SW480 (cell line): ENCODE data around the gene KAZN.

Experiments
- DNase-seq: peaks from one replicate; pipeline ENCODE4 v3.0.0-alpha.2; 2016; ENCODE audit warnings: low spot score

Gene KAZN

DNA sequence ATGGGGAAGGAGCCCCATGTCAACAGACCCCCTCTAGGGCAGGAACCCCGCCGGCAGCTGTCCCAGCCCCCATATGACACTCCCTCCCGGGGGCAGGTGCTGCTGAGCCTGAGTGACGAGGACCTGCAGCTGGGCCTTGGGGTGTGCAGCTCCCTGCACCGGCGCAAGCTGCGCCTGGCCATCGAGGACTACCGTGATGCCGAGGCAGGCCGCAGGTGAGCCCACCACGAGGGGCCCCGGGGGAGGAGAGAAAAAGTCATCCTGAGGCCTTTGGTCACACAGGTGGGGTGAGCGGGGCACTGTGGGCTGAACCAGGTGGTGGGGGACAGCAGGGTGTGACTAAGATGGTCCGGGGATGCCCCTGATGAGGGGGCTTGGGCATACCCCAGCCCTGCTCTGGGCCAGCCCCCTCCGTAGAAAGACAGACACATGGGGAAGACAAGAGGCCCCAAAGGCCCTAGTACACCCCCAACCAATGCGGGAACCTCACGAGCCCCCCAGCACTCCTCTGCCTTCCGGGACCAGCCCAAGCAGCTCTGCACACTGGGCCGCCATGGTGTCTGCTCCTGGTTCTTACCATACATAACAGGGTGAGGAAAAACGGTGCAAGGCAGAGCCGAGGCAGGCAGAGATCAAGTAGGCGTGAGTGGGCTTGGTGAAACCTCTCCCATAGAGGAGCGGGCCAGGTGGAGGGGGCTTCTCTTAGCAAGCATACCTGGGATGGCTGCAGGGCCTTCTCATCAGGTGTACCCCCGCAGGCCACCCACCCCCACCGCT is 496.4 kb downstream of the KAZN start:
- no peak for DNase-seq

DNA sequence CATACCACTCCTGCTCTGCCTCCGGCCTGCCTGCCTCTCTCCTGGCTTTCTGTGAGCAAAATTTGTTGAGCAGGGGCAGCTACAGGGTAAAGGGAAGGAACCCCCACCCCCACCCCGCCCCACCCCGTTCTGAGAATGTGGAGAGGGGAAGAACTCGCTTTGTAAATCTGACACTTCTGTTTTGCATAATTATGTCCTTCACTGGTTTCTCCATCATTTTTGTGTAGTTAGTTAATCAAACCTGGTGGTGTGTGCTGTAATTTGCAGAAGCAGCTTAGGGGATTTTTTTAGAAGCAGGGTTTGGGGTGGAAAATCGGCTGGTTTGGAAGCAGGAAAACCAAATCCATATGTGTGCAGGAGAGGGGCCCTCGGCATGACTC is 497.0 kb downstream of the KAZN start:
- no peak for DNase-seq

DNA sequence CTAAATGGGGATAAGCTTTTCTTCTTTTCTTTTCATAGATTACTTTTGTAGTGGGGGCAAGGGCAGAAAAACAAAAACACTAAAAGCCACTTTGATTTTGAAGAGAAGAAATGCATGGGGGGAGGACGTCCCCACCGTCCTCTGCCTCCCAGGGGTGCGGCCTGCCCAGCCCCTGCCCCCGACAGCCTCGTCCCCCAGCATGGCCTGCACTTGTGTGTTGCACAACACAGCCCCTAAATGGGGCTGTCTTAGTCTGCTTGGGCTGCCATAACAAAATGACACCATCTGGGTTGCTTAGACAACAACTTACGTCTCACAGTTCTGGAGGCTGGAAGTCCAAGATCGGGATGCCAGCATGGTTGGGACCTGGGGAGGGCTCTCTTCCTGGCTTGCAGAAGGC is 497.8 kb downstream of the KAZN start:
- no peak for DNase-seq

DNA sequence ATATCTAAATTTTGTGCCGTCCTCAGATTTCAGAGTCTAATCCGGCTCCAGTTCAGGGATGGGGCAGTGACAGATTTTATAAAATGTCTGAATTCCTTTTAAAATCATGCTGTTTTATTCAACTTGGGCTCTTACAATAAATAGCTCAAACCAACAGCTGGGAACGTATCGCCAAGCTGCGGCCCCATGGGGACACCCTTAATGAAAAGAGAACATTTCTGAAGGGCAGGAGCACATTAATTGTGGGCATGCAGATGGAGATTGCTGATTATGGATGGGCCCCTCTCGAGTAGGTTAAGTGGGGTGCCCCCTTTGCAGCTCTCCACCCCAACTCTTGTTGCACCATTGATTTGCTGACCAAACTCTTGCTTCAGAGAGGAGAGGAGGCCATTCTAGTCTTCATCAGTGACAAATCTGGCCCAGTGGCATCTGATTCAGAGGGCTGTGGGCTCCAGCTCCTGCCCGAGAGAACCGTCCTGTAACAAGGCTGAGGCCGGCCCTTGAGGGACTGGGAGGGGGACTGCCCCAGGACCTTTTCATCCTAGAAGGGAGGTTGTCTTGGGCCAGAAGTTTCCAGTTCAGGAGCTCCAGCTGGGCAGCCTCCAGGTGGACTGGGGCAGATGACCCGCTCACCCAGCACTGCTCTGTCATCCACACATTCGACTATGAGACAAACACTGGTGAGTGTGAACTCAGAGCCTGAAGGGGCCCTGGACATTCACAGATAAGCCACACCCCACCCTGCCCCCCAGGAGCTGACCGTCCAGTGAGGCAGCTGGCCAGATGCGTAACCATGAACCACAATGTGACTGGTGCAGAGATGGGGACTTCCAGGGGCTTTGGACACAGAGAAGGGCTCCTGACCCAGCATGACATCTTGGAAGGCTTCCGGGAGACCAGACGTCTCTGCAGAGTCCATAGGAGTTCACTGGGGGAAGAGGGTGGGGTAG is 500.0 kb downstream of the KAZN start:
- no peak for DNase-seq

DNA sequence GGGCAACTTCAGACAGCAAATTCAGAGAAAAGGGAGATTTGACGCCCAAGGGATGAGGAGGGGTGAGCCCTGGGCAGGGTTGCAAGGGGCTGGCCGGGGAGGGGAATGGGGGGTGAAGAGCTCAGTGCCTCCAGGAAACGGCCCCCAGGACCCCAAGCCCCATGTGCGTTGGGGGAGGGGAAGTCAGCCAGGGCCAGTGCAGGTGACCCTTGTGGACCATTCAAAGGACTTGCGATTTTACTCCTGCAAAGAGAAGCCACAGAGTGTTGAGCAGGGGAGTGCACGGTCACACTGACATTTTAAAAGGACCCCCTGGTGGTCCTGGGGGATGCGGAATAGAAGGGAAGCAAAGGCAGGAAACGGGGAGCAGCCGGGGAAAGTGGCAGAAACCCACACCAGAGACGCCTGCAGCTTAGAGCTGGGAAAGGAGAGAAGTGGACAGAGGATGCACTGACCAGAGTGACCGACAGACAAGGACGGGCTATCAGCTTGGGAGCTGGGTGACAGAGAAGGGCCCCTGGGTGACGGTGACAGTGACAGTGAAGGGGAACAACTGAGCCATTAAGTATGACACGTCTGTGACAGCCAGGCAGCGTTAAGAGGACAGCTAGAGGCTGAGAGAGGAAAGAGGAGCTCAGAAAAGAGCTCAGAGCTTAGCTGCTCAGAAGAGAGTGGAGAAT is 501.1 kb downstream of the KAZN start:
- no peak for DNase-seq

DNA sequence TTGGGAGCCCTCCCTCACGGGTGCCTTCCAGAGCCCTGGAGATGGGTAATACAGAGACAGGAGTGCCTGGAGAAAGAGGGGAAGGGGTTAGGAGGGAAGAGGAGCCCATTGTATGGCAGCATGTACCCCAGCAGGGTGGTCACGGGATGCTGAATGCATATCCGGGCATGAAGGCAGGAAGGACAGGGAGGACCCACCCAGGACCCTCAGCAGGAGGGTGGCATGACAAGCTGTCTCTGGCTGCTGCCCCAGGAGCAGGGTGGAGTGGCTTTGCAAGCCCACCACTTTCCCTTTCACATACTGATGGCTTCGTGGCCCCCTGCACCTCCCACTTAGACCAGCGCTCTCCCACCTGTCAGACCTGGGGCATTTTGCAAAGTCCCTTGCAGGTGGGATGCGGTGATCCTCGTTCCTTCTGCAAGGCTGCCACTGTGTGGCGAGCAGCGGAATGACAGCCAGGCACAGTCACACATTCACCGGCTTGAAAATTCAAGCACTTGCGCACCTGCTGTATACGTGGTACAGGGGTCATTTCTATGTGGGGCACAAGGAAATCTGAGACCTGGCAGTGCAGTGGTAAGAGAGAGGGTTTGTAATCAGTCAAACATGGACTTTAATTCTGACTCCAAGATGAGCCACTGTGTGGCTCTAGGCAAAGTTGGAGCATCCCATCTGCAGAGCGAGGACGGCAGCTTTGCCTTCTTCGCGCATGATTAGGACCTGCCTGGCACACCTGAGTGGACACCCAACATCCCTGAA is 501.8 kb downstream of the KAZN start:
- DNase-seq: peak; percentile 60

DNA sequence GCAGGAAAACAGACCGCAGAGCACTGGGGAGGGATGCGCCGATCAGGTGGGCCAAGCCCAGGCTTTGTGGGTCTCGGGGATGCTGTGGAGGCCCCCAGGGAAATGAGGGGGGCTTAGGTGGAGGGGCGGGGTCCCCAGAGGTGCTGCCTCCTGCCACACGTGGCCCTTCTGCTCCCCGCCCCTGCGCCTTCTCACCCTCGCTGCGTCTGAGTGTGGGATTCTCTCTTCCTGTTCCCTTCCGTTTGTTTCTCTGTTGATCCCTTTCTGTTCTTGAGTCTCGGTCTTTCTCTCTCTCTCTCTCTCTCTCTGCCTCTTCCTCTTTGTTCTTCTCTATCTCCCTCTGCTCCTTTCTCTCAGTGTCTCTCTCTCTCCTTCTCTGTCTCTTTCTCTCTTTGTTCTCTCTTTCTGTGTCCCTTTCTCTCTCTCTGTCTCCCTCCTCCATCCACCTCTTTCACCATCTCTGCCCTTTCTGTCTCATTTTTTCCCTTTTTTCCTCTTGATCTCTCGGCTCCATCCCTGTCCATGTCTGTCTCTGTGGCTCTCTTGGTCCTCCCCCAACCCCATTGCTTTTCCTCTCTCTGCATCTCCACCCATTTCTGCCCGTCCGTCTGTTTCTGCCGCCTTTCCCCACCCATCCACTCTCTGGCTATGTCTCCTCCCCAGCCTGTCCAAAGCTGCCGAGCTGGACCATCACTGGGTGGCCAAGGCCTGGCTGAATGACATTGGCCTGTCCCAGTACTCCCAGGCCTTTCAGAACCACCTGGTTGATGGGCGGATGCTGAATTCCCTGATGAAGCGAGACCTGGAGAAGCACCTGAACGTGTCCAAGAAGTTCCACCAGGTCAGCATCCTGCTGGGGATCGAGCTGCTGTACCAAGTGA is 502.6 kb downstream of the KAZN start:
- no peak for DNase-seq

DNA sequence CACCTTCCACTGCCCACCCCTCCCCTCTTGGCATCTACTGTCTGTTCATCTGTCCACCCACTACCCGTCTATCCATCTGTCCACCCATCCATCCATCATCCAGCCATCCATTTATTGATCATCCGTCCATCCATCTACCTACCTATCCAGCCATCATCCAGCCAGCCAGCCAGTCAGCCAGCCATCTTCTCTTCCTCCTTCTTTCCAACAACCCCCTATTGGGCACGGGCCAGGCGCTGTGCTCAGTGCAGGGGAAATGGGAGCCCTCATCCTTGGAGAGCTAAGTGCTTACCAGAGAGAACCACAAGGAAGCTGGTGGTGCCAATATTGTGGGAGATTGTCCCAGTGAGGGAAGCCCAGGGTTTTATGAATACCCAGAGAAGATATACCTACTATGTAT is 503.3 kb downstream of the KAZN start:
- no peak for DNase-seq

DNA sequence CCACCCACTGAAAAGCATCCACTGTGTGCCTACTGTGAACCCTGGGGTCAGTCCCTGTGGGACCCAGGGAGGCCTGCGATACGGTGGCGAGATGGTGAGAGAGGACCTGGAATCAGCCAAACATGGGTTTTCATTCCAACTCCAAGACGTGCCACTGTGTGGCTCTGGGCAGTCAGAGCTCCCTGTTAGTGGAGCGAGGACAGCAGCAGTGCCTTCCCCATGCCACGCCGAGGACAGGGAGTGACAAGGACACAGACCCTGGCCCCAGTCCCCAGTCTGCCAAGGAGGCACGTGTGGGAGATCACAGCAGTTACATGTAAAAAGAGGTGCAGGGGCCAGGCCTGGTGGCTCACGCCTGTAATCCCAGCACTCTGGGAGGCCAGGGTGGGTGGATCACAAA is 504.2 kb downstream of the KAZN start:
- no peak for DNase-seq

DNA sequence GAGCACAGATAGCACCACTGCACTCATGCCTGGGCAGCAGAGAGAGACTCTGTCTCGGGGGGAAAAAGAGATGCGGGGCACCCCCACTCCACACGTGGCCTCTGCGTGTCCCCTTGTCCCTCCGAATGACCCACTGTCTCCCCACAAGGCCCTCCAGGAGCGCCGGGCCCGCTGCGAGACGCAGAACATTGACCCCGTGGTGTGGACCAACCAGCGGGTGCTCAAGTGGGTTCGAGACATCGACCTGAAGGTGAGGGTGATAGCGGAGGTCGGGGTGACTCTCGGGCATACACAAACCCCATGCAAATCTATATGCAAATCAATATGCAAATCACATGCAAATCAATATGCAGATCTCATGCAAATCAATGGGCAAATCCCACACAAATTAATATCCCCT is 504.7 kb downstream of the KAZN start:
- DNase-seq: no peak

DNA sequence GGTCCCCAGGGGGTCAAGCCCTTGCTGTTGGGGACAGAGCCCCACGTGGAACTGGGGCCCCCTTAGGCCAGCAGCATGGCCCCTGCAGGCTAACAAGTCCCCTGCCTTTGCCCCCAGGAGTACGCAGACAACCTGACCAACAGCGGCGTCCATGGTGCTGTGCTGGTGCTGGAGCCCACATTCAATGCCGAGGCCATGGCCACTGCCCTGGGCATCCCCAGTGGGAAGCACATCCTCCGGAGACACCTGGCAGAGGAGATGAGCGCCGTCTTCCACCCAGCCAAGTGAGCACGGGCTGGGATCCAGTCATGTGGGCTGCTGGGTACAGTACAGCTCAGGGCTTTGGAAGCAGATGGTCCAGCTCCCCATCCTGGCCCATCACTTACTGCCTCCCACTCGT is 505.4 kb downstream of the KAZN start:
- no peak for DNase-seq

DNA sequence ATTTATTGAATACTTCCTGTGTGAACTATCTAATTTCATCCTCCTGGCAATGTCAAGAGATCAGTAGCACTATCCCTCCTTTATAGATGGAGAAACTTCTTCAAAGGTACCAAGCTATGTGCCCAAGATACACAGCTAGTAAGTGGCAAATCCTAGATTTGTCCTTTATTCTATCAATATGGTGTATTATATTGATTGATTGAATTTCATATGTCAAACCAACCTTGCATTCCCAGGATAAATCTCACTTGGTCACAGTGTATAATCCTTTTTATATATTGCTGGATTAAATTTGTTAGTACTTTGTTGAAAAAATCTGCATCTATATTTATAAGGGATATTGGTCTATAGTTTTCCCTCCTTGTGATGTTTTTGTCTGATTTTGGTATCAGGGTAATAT is 506.3 kb downstream of the KAZN start:
- no peak for DNase-seq

DNA sequence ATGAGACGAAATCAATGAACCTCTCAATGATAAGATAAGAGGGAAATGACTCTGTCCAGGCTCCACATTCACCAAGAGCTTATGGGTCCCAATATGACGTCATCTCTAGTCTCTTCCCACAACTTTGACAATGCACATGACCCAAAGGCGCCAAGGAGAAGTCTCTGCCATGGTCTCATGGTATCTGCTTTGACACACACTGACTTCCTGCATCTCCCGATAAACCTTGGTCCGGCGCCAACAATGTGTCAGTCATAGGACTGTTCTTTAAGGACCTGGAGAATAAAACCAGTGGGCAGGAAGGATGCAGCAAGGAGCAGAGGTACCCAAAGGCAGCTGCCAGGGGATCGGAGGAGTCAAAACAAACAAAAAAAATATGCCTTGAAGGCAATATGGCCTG is 508.1 kb downstream of the KAZN start:
- DNase-seq: no peak

DNA sequence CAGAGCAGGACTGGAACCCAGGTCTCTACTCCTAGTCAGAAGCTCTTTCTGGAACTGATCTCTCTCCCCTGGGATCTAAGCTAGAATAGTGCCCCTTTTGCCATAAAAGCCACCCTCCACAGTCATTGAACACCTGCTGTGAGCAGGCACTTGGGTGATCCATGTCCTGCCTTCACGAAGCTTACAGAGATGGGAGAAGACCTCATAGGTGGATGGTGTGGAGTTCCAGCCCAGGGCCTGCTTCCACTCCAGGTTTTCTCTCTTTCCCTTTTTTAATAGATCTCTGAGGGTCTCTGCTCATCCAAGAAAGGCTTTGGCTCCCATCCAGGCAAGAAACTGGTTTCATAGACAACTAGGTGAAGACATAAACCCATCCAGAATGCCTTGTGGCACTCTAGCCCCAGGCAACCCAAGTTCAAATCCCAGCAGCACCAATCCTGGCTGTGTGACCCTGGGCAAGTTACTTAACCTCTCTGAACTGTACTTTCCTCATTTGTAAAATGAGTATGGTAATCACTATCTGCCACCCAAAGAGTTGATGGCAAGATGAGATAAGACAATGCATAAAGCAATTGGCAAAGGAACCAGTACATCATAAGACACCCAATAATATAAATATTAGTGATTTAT is 508.7 kb downstream of the KAZN start:
- DNase-seq: no peak

DNA sequence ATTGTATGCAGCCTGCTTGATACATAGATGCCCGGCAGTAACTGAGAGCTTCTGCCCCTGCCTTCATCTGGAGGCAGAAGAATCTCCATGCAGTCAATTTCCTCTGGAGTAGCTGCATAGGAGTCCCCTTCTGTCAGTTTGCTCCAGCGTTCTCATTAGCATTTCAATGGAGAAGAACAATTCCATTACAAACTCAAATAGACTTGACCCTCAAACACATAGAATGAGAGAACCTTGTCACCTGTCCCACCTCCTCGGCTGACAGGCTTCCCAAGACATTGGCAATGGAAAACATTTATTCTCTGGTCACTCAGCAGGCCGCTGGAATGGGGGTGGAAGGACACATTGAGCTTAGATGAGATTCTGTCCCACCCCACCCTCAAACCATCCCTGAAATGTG is 509.4 kb downstream of the KAZN start:
- DNase-seq: no peak

DNA sequence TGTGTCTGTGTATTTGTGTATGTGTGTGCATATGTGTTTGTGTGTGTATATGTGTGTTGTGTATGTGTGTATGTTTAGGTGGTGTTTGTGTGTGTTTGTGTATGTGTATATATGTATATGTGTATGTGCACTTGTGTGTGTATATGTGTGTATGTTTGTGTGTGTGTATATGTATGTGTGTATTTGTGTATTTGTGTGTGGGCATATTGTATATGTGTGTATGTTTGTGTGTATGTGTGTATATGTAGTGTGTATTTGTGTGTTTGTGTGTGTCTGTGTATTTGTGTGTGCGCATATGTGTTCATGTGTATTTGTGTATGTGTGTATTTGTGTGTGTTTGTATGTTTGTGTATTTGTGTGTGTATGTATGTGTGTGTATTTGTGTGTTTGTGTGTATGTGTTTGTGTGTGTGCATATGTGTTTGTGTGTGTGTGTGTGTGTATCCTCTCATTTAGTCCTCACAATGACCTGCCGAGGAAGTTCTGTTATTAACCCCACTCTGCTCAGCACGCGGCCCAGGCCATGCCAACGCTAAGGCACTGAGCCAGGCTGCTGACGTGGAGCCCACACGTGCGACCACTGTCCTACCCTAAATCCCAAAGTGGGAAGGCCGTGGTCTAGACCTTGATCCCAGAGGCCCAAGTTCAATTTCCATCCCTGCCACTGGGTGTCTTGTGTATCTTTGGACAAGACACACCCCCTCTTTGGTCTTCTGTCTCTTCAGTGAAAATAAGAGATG is 511.8 kb downstream of the KAZN start:
- no peak for DNase-seq

DNA sequence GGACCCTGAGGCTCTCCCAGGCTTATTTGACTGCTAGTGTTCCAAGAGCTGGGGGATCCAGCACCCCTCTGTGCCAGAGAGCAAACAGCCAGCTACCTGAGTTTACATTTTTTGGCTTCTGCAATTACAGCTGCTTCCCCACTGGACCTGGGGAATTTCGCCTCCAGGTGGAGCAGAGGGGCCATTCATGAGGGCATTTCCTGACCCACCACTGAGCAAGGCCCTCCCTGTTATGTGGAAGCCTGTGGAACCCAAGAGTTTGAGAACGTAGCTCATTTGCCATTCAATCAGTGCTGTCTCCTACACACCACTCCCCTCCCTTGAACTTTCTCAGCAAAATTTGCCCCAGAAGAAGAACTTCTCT is 512.4 kb downstream of the KAZN start:
- DNase-seq: no peak

DNA sequence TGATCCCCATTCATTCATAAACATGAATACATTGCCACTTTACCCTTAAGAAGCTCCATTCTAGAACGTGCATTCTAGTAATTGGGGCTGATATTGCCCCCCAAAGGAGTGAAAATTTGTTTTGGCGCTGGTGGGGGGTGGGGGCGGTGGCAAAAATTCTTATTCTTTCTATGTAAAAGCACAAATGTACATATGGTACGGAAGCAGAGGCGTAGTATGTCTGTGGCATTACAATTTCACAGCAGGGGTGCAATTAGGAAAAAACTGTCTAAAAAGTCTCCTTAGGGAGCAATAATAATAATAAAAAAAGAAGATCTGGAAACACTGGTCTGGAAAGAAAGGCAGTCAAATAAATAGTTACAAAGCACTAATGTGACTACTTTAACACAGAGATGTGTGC is 514.7 kb downstream of the KAZN start:
- no peak for DNase-seq

DNA sequence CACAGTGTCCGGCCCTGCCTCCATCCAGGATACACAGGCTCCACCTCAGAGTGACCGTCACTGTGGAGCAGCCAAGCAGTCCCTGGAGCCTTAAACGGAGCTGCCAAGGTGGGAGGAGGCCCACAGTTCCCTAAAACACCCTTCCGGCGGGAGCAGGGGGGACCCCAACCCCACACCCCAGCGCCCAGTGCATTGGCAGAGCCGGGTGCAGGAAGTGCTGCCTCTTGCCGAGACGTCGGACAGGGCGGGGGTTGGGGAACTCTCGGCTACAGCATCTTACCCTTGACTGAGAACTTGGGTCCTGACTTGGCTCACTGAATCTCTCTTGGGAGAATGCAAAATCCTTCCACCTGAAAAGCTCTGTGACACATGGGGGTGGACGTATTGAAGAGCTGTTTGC is 516.4 kb downstream of the KAZN start:
- no peak for DNase-seq
